NCI-H226 (cell line): ENCODE data around the gene ADAMTS17.

Experiments
- DNase-seq: peaks from one replicate; pipeline ENCODE4 v3.0.0-alpha.2; 2015

ADAMTS17 gene

GRCh38 chr15:100166313-100166712 lies 175.5 kb downstream of the ADAMTS17 start:
- DNase-seq, result no peak

- DNase-seq, result no peak
Observed at GRCh38 chr15:100163961-100164360, 177.8 kb downstream of the ADAMTS17 start.

- no peak for DNase-seq
Observed at GRCh38 chr15:100160953-100161352, 180.8 kb downstream of the ADAMTS17 start.

GRCh38 chr15:100159436-100159835 lies 182.3 kb downstream of the ADAMTS17 start:
- DNase-seq, result no peak

GRCh38 chr15:100158356-100158755 lies 183.4 kb downstream of the ADAMTS17 start:
- no peak for DNase-seq

- no peak for DNase-seq
Observed at GRCh38 chr15:100156201-100156600, 185.6 kb downstream of the ADAMTS17 start.

- no peak for DNase-seq
Observed at GRCh38 chr15:100154338-100154737, 187.4 kb downstream of the ADAMTS17 start.

GRCh38 chr15:100152463-100152862 lies 189.3 kb downstream of the ADAMTS17 start:
- no peak for DNase-seq

GRCh38 chr15:100150906-100151305 lies 190.9 kb downstream of the ADAMTS17 start:
- DNase-seq, result no peak

- peak; percentile 15 for DNase-seq
Observed at GRCh38 chr15:100147828-100148227, 193.9 kb downstream of the ADAMTS17 start.

- no peak for DNase-seq
Observed at GRCh38 chr15:100143378-100143777, 198.4 kb downstream of the ADAMTS17 start.

- peak; percentile 45 for DNase-seq
Observed at GRCh38 chr15:100141311-100142001, 200.3 kb downstream of the ADAMTS17 start.

- no peak for DNase-seq
Observed at GRCh38 chr15:100140527-100141308, 201.1 kb downstream of the ADAMTS17 start.

- DNase-seq, result no peak
Observed at GRCh38 chr15:100134586-100134985, 207.2 kb downstream of the ADAMTS17 start.

GRCh38 chr15:100134089-100134583 lies 207.6 kb downstream of the ADAMTS17 start:
- DNase-seq, result no peak

GRCh38 chr15:100133001-100133400 lies 208.8 kb downstream of the ADAMTS17 start:
- no peak for DNase-seq

GRCh38 chr15:100132309-100132708 lies 209.5 kb downstream of the ADAMTS17 start:
- DNase-seq, result no peak

GRCh38 chr15:100131321-100132224 lies 210.2 kb downstream of the ADAMTS17 start:
- DNase-seq, result no peak

GRCh38 chr15:100129677-100130076 lies 212.1 kb downstream of the ADAMTS17 start:
- DNase-seq, result no peak

- DNase-seq, result no peak
Observed at GRCh38 chr15:100125401-100126191, 216.2 kb downstream of the ADAMTS17 start.

GRCh38 chr15:100124936-100125335 lies 216.8 kb downstream of the ADAMTS17 start:
- DNase-seq, result no peak

GRCh38 chr15:100124361-100124760 lies 217.4 kb downstream of the ADAMTS17 start:
- no peak for DNase-seq
